SK-N-SH (cell line): ENCODE results near the gene EPB41L5. TPM values are rescaled to one million over a fixed set of nuclear protein-coding genes. Genes with fewer than 3 reads are reported as not detected.

Experiments
- CTCF ChIA-PET: fragments of 300-600, 350-600 bp; formaldehyde crosslinking; extraction: SDS; loops from one replicate; lab custom pipeline; 2021; lab: Yijun Ruan, JAX
- POLR2A ChIA-PET: fragments of 350-600 bp; sonication (Branson Sonifier 250); formaldehyde crosslinking; extraction: SDS; loops from one replicate; lab custom pipeline; 2020; ENCODE audit warnings: antibody characterized with exemption, inconsistent platforms; lab: Yijun Ruan, JAX
- DNase-seq: peaks from one replicate; pipeline ENCODE4 v3.0.0; 2012
- H2AFZ ChIP-seq: fragments of 200-600 bp; sonication (generic); 2 replicates; pipeline ENCODE4 v1.8.1; 2016; ENCODE audit warnings: antibody characterized with exemption, mild to moderate bottlenecking, low read depth
- H3F3A ChIP-seq: fragments of 200-600 bp; sonication (generic); replicated peaks from 2 replicates; pipeline ENCODE3; 2016; ENCODE audit warnings: antibody characterized with exemption, mild to moderate bottlenecking; ENCODE audit not compliant: insufficient read depth
- H3K27ac ChIP-seq, 2 experiments: fragments of 200-500 bp in 1 of 2; fragments of 200-600 bp in 1 of 2; sonication (Bioruptor generic) in 1 of 2; sonication (generic), shearing (Covaris generic) in 1 of 2; 2 replicates each; pipeline versions ENCODE4 v1.5.1 to v1.6.1; 2014 to 2016; ENCODE audit warnings: low read depth in 2 of 2, inconsistent platforms in 1 of 2, low read length in 1 of 2, mild to moderate bottlenecking in 1 of 2, mixed read lengths in 1 of 2
- H3K27me3 ChIP-seq: fragments of 200-600 bp; sonication (generic), shearing (Covaris generic); 2 replicates; pipeline ENCODE4 v1.6.1; 2016; ENCODE audit warnings: mixed run types; ENCODE audit not compliant: insufficient read depth
- H3K36me3 ChIP-seq, 2 experiments: fragments of 200-500 bp in 1 of 2; fragments of 200-600 bp in 1 of 2; sonication (Bioruptor generic) in 1 of 2; sonication (generic) in 1 of 2; replicated peaks in 1 of 2; 2 replicates each; pipeline versions ENCODE3 to v1.5.1; 2014 to 2016; ENCODE audit warnings: low read length in 1 of 2, mild to moderate bottlenecking in 1 of 2; ENCODE audit not compliant: insufficient read depth in 2 of 2, control insufficient read depth in 1 of 2
- H3K4me1 ChIP-seq, 2 experiments: fragments of 200-500 bp in 1 of 2; fragments of 200-600 bp in 1 of 2; sonication (Bioruptor generic) in 1 of 2; sonication (generic), shearing (Covaris generic) in 1 of 2; 2 replicates each; pipeline versions ENCODE4 v1.5.1 to v1.6.1; 2014 to 2016; ENCODE audit warnings: low read depth in 1 of 2, low read length in 1 of 2, mixed run types in 1 of 2; ENCODE audit not compliant: insufficient read depth in 2 of 2, control insufficient read depth in 1 of 2
- H3K4me2 ChIP-seq: fragments of 200-600 bp; sonication (generic), shearing (Covaris generic); 2 replicates; pipeline ENCODE4 v1.6.1; 2017; ENCODE audit warnings: mixed run types
- H3K4me3 ChIP-seq, 2 experiments: fragments of 200-500 bp in 1 of 2; fragments of 200-600 bp in 1 of 2; sonication (Bioruptor generic) in 1 of 2; sonication (generic), shearing (Covaris generic) in 1 of 2; 2 replicates each; pipeline versions ENCODE4 v1.5.1 to v1.8.1; 2014 to 2016; ENCODE audit warnings: low read depth in 2 of 2, inconsistent platforms in 1 of 2, low read length in 1 of 2, mild to moderate bottlenecking in 1 of 2, mixed read lengths in 1 of 2, moderate library complexity in 1 of 2
- H3K79me2 ChIP-seq: fragments of 200-600 bp; sonication (generic); 2 replicates; pipeline ENCODE4 v1.8.1; 2017; ENCODE audit warnings: mild to moderate bottlenecking; ENCODE audit not compliant: insufficient read depth
- H3K9ac ChIP-seq: fragments of 200-600 bp; sonication (generic); 2 replicates; pipeline ENCODE4 v1.6.1; 2017; ENCODE audit warnings: mixed run types
- H3K9me2 ChIP-seq: fragments of 200-600 bp; sonication (generic); 2 replicates; pipeline ENCODE4 v1.6.1; 2017; ENCODE audit warnings: mixed run types
- H3K9me3 ChIP-seq: fragments of 200-600 bp; sonication (generic); 2 replicates; pipeline ENCODE4 v1.6.1; 2017; ENCODE audit warnings: mixed run types, mild to moderate bottlenecking, moderate library complexity
- H4K20me1 ChIP-seq: fragments of 200-600 bp; sonication (generic); 2 replicates; pipeline ENCODE4 v1.6.1; 2017; ENCODE audit warnings: mild to moderate bottlenecking, mixed run types; ENCODE audit not compliant: insufficient read depth
- CHD2 ChIP-seq: fragments of 150-350 bp; IDR thresholded peaks from 2 replicates; pipeline ENCODE4 v1.6.1; 2018; ENCODE audit warnings: low read length; ENCODE audit not compliant: partially characterized antibody
- CTCF ChIP-seq: fragments of 200-600 bp; sonication (generic); IDR thresholded peaks from 2 replicates; pipeline ENCODE4 v1.6.1; 2017; ENCODE audit warnings: antibody characterized with exemption, mild to moderate bottlenecking, moderate library complexity
- ELF1 ChIP-seq: IDR thresholded peaks from 2 replicates; pipeline ENCODE4 v1.4.0; 2012
- EZH2phosphoT487 ChIP-seq: fragments of 200-600 bp; sonication (generic); IDR thresholded peaks from 2 replicates; pipeline ENCODE4 v1.6.1; 2017; ENCODE audit warnings: low read depth, mixed run types, mild to moderate bottlenecking, antibody characterized with exemption, moderate library complexity, borderline replicate concordance
- FOXJ3 ChIP-seq: sonication (generic); formaldehyde crosslinking; IDR thresholded peaks from 2 replicates; pipeline ENCODE4 v1.5.1; 2020; ENCODE audit warnings: mild to moderate bottlenecking, missing genetic modification reagents
- GATA2 ChIP-seq: sonication (generic); formaldehyde crosslinking; IDR thresholded peaks from 2 replicates; pipeline ENCODE4 v1.5.0; 2020; ENCODE audit warnings: mild to moderate bottlenecking, missing genetic modification reagents
- IRF3 ChIP-seq: fragments of 150-350 bp; IDR thresholded peaks from 2 replicates; pipeline ENCODE4 v1.6.1; 2016; ENCODE audit warnings: mild to moderate bottlenecking, low read depth, low read length
- NRF1 ChIP-seq: IDR thresholded peaks from 2 replicates; pipeline ENCODE4 v1.6.1; 2012; ENCODE audit warnings: low read depth, mild to moderate bottlenecking, low read length
- PBX3 ChIP-seq: IDR thresholded peaks from 2 replicates; pipeline ENCODE4; 2012
- POLR2AphosphoS5 ChIP-seq: IDR thresholded peaks from 2 replicates; pipeline ENCODE4 v1.6.1; 2012; ENCODE audit warnings: low read depth, low read length
- RAD21 ChIP-seq: IDR thresholded peaks from 2 replicates; pipeline ENCODE4 v1.6.1; 2012; ENCODE audit warnings: mild to moderate bottlenecking, low read length
- RXRA ChIP-seq: IDR thresholded peaks from 2 replicates; pipeline ENCODE4 v1.4.0; 2012; ENCODE audit warnings: low read depth, mild to moderate bottlenecking, borderline replicate concordance
- TAF1 ChIP-seq: IDR thresholded peaks from 2 replicates; pipeline ENCODE4 v1.6.1; 2012; ENCODE audit warnings: low read depth, mild to moderate bottlenecking, low read length, moderate library complexity, borderline replicate concordance
- TCF12 ChIP-seq: IDR thresholded peaks from 2 replicates; pipeline ENCODE4 v1.4.0; 2012
- TEAD4 ChIP-seq: IDR thresholded peaks from 2 replicates; pipeline ENCODE4 v1.4.0; 2012; ENCODE audit warnings: mild to moderate bottlenecking, borderline replicate concordance; ENCODE audit not compliant: insufficient read depth
- USF1 ChIP-seq: IDR thresholded peaks from 2 replicates; pipeline ENCODE4 v1.4.0; 2012; ENCODE audit warnings: low read depth, borderline replicate concordance
- USF2 ChIP-seq: fragments of 150-350 bp; IDR thresholded peaks from 2 replicates; pipeline ENCODE4 v1.6.1; 2017; ENCODE audit warnings: antibody characterized with exemption, low read length, low read depth, borderline replicate concordance
- WGBS: methylation state at CpG from one replicate; pipeline ENCODE4 v1.1.6; 2017; ENCODE audit warnings: low lambda C conversion rate; 5-methylcytosine and 5-hydroxymethylcytosine counted together
- polyA plus RNA-seq, 3 experiments: library from polyadenylated mRNA; depleted of rRNA; stranded (reverse); fragments of >200 nt; gene quantifications; 2 replicates each; pipeline ENCODE4 v1.2.3, GENCODE V29; 2012

The EPB41L5 gene
- polyA plus RNA-seq, 1 of the 3 experiments (the other 2 are of a cell fraction) = 5.3 TPM

- H3K4me1 ChIP-seq = no peaks in the 10 kb centered on the region
- no peaks in the 10 kb centered on the region for H4K20me1 ChIP-seq
- no peaks in the 10 kb centered on the region for H3K79me2 ChIP-seq
- no peak overlapping the region for H2AFZ ChIP-seq
- H3K4me2 ChIP-seq = no peak overlapping the region
- H3K9me2 ChIP-seq = no peaks in the 10 kb centered on the region
- CTCF ChIA-PET = interaction anchor here (1.0 to 1.4 kb wide), 2 partner anchors 27 to 39 kb away, joined by 3 to 4 read pairs; no protein-coding TSS in a partner anchor
- no peak for TF ChIP-seq USF2
- TF ChIP-seq NRF1 = no peak
- TF ChIP-seq RAD21 = no peak
- no peak for TF ChIP-seq CHD2
- no peak for TF ChIP-seq GATA2 (CRISPR knock-in tag)
- no peak for TF ChIP-seq TCF12
- TF ChIP-seq PBX3 = no peak
- TF ChIP-seq FOXJ3 (CRISPR knock-in tag) = no peak
- peaks cover 4% of the 10 kb centered on the region; the same call in 1 of the 2 replicates for H3K9me3 ChIP-seq
- H3K27me3 ChIP-seq = no peaks in the 10 kb centered on the region
- no peak overlapping the region for H3K4me3 ChIP-seq
- peaks cover 17 to 20% of the 10 kb centered on the region in 2 experiments for H3K36me3 ChIP-seq
- POLR2A ChIA-PET = no interaction called here
- no peak overlapping the region for H3K27ac ChIP-seq
- H3K9ac ChIP-seq = no peak overlapping the region
- H3F3A ChIP-seq = peaks cover 4% of the 10 kb centered on the region
- no peak for DNase-seq
- 85% methylated on average over 1 of the region's 1 CpG for WGBS
Measured at GRCh38 chr2:120148229-120148628, 135.4 kb downstream of the EPB41L5 start.

- Histone ChIP-seq H3K9ac (no peak overlapping the region), H3K27ac (no peak overlapping the region), H3K4me2 (no peak overlapping the region), H3K4me1 (no peaks in the 10 kb centered on the region), H3F3A (peaks cover 4% of the 10 kb centered on the region), H2AFZ (no peak overlapping the region), H3K27me3 (no peaks in the 10 kb centered on the region), H3K9me2 (no peaks in the 10 kb centered on the region), H3K36me3 (peaks cover 17 to 20% of the 10 kb centered on the region in 2 experiments), H3K79me2 (no peaks in the 10 kb centered on the region), H4K20me1 (no peaks in the 10 kb centered on the region), H3K4me3 (no peak overlapping the region), H3K9me3 (peaks cover 4% of the 10 kb centered on the region; the same call in 1 of the 2 replicates)
- ChIA-PET POLR2A (no interaction called here), CTCF (interaction anchor here (1.0 to 1.4 kb wide), 2 partner anchors 27 to 39 kb away, joined by 3 to 4 read pairs; no protein-coding TSS in a partner anchor)
- TF ChIP-seq NRF1 (no peak), IRF3 (no peak), CTCF (no peak), USF2 (no peak), ELF1 (no peak), EZH2phosphoT487 (no peak), POLR2AphosphoS5 (no peak), RXRA (no peak), TAF1 (no peak), TCF12 (no peak), TEAD4 (no peak), USF1 (no peak)
- WGBS = 89% methylated on average over 3 of the region's 3 CpGs
- no peak for DNase-seq
Measured at GRCh38 chr2:120148669-120149068, 135.8 kb downstream of the EPB41L5 start.
